HG03108 (cell line): Measurements from ENCODE around the gene CEMIP2.

Source experiments
- ATAC-seq: cut with Tn5 transposase; IDR thresholded peaks from one replicate; pipeline ENCODE4 v1.9.1; 2021; ENCODE audit warnings: moderate library complexity; ENCODE audit not compliant: unreplicated experiment

CEMIP2 gene

GRCh38 chr9:71747576-71747975, 20.7 kb downstream of the CEMIP2 start:
- ATAC-seq, result no peak

DNA sequence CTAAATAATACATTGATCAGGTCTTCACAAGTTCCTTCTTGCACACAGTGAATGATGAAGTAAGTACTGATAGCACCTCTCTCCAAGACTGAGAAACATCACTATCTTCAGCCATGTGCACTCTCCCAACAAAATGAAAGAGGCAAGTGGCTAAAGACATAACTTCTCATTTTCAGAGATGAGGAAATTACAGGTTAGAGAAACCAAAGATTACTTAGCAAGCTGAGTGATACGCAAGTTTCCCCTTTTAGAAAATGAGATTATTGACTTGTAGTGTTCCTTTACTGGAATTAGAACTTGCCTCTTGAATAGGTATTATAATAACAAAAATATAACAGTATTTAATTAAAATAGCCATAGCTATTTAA, 21.6 kb downstream of the CEMIP2 start:
- ATAC-seq, result no peak

GRCh38 chr9:71746023-71746757, 22.1 kb downstream of the CEMIP2 start:
- ATAC-seq, result no peak

GRCh38 chr9:71744754-71745521, 23.4 kb downstream of the CEMIP2 start:
- no peak for ATAC-seq

GRCh38 chr9:71743882-71744281, 24.4 kb downstream of the CEMIP2 start:
- no peak for ATAC-seq

DNA sequence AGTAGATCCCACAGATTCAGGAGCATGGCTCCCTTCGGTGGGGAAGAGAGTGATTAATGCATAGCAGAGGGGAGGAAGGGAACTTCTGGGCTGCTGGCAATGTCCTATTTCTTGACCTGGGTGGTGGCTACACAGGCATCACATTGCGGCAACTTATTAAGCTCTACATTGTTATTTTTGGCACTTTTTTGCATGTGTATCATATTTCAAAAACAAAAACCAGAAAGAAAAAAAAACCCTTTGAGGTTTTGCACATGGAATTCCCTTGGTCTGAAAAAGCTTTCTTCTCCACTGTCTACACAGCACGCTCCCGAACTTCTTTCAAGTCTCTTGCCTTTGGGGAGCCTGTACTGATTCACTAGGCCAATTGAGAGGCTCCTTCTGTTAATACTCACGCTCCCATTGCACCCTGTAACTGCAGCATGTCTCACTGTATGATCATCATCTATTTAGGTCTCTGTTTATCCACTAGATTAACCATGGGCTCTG, 25.1 kb downstream of the CEMIP2 start:
- ATAC-seq, result no peak

DNA sequence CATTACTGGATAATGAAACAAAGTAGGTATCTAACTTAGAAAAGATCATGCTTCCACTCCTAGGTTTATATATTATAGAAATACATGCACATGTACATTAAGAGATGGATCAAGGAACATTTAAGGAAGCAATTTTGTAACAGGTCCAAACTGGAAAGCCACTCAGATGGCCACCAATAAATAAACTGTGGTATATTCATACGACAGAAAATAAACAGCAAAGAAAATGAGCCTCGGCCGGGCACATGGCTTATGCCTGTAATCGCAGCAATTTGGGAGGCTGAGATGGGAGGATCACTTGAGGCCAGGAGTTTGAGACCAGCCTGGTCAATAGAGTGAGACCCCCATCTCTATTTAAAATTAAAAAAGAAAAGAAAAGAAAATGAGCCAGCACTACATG, 25.6 kb downstream of the CEMIP2 start:
- ATAC-seq, result no peak

DNA sequence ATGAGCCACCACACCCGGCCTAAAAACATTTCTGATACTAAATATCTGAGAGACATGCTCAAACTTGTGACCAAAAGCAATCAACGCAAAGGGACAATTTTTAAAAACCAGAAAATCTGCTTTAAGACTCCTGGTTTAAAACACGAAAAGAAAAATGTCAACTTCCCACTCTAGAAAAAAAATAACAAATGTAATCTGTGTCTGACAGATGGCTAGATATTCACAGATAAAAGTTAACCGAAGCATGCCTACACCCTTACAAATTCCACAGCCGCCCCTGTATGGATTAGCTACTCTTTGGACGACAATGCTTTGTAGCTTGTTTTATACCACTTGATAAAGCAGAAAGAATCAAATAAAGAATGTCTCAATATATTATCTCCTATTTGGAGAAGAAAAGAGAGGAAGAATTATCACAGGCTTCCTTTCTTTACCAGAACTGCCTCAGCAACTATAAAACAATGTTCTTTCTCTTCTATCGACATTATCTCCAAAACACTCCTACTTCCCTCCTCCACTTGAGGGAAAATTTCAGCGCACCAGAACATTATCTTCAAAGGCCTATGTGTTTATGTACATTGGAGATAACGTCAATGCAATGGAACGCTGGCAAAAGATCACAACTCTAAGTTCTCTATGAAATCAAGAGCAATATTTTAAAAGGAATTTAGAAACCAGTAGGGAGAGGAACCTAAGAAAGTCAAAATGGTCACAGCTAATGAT, 26.2 kb downstream of the CEMIP2 start:
- ATAC-seq, result no peak

DNA sequence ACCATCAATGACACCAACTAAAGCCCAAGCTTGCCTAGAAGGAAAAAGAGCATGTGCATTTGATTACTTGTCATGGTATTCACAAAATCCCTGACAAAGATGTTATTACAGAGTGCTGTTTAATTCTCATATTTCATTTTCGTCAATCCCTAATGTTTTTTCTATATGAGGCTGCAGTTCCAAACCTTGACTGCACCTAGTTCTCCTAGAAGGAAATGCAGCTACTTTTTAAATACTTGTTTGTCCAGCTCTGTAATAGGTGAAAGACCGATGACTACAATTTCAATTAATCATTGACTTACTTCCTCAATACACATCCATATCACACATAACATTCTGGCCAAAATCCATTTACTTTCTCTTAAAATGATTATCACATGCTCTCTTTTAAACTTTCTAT, 28.1 kb downstream of the CEMIP2 start:
- ATAC-seq, result no peak

GRCh38 chr9:71737455-71737854, 30.9 kb downstream of the CEMIP2 start:
- ATAC-seq, result no peak

GRCh38 chr9:71736236-71736635, 32.1 kb downstream of the CEMIP2 start:
- no peak for ATAC-seq

GRCh38 chr9:71734950-71735349, 33.4 kb downstream of the CEMIP2 start:
- ATAC-seq, result no peak

- ATAC-seq, result no peak
Observed at GRCh38 chr9:71733176-71733575, 35.1 kb downstream of the CEMIP2 start.

GRCh38 chr9:71729816-71730526, 38.3 kb downstream of the CEMIP2 start:
- ATAC-seq, result no peak

- ATAC-seq, result no peak
Observed at GRCh38 chr9:71726723-71727122, 41.6 kb downstream of the CEMIP2 start.

DNA sequence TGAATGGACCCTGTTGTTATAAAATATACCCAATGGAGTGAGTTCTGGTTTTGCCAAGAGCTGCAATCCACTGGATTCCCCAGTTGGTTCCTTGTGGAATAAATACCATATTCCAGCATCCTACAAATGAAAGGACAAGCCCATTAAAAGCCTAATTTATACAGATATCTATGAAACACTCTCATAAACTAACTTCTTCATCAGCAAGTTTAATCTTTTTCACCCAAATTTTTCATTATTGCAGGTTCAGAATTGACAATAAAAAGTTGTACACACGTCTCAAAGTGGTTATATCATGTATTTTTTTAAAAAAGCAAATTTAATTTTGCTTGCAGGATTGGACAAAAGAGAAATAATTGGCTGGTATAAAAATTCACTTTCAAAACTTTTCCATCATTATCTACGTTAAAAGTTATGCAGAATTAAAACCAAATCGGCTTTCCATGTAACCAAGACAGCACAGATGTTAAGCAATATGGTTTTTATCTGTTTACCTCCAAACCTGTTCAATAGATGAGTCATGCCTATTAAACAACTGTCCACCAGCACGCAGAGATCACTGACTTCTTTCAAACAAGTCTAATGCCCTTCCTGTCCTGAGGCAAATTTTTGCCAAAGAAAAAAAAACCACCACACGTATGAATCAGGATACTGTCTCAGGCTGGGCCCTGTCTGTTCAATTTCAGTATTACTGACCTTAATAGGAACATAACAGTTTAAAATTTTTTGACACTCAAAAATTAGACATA, 42.5 kb downstream of the CEMIP2 start:
- no peak for ATAC-seq

DNA sequence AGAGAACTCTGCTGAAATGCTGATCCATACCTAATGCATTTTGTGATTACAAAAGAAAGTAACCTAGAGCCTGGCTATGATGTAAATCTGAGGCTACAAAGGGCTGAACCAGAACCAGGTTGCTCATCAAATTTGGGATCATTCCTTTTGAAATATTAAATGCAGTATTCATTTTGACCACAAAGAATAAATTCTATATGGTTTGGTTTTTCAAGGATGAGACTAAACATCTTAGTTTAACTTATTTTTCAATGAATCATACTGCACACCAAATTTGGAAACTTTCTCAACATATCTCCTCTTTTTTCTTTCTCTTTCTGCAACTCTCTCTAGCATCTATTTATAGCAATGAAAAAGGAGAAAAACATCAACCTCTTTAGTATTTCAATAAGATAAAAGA, 46.5 kb downstream of the CEMIP2 start:
- ATAC-seq, result no peak

- ATAC-seq, result no peak
Observed at GRCh38 chr9:71719562-71719961, 48.8 kb downstream of the CEMIP2 start.

- ATAC-seq, result no peak
Observed at GRCh38 chr9:71719088-71719487, 49.2 kb downstream of the CEMIP2 start.

DNA sequence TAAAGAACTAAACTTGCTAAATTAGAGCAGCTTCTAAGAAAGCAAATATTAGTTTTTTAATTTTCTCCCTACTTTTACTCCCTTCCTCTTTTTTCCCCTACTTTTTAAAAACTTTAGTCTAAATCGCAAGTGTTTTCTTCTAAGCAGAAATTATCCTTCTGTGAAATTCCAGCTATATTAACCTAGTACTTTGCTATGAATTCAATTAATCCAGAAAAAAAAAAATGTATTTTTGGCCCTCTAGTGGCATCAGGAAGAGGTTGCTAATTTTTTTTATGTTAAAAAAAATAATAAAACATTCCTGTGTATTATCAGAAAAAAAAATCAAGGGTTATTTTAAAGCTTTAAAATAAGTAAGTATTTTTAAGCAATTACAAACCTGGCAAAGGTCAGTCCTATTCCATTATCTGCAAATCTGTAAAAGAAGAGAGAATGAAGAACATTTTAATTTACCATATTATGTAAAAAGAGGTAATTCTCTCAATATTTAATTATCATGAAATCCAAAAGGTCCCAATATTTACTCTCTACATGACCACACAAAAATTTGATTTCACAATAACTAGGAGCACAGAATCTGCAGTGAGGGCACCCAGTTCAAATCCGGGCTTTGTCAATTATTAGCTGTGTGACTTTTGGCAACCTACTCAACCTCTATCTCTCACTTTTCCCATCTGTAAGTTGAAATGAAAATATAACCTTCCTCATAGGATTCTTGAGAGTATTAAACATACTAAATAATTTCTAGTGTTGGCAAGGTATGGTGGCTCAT, 52.0 kb downstream of the CEMIP2 start:
- no peak for ATAC-seq
